Neural progenitor cell (in vitro differentiated cells): ENCODE measurements around the gene GUCY2D. TPM values are rescaled to one million over a fixed set of nuclear protein-coding genes. Genes with fewer than 3 reads are reported as not detected.
A peak's percentile ranks its signal among the peaks of the same experiment; 100 is the strongest.
"Not testable (repeated sequence)": the region's sequence is repeated elsewhere in the genome, so short reads cannot be mapped to it uniquely, and the experiment has no call there.

Experiments used
- DNase-seq: peaks from one replicate; pipeline ENCODE4 v3.0.0-alpha.2; 2016; ENCODE audit warnings: low spot score
- H2AFZ ChIP-seq: fragments of 200-600 bp; sonication (generic); replicated peaks from 2 replicates; pipeline ENCODE4 v1.6.1; 2016; ENCODE audit warnings: antibody characterized with exemption
- H3F3A ChIP-seq: fragments of 200-600 bp; sonication (generic); 2 replicates; pipeline ENCODE4 v1.6.1; 2016; ENCODE audit warnings: antibody characterized with exemption, low read depth
- H3K27ac ChIP-seq: fragments of 200-600 bp; sonication (generic); 2 replicates; pipeline ENCODE4 v1.5.1; 2016; ENCODE audit warnings: mild to moderate bottlenecking
- H3K27me3 ChIP-seq: fragments of 200-600 bp; sonication (generic); 2 replicates; pipeline ENCODE4 v1.6.1; 2016; ENCODE audit warnings: mild to moderate bottlenecking, moderate library complexity
- H3K36me3 ChIP-seq: fragments of 200-600 bp; sonication (generic); 2 replicates; pipeline ENCODE4 v1.5.1; 2016
- H3K4me1 ChIP-seq: fragments of 200-600 bp; sonication (generic); 2 replicates; pipeline ENCODE4 v1.6.1; 2016; ENCODE audit warnings: mixed run types
- H3K4me2 ChIP-seq: fragments of 200-600 bp; sonication (generic); 2 replicates; pipeline ENCODE4 v1.6.1; 2016
- H3K4me3 ChIP-seq: fragments of 200-600 bp; sonication (generic); 2 replicates; pipeline ENCODE4 v1.5.1; 2016
- H3K79me2 ChIP-seq: fragments of 200-600 bp; sonication (generic); 2 replicates; pipeline ENCODE4 v1.6.1; 2016; ENCODE audit warnings: low read depth
- H3K9ac ChIP-seq: fragments of 200-600 bp; sonication (generic); 2 replicates; pipeline ENCODE4 v1.6.1; 2016
- H3K9me3 ChIP-seq: fragments of 200-600 bp; sonication (generic); 2 replicates; pipeline ENCODE4 v1.5.1; 2016; ENCODE audit warnings: low read depth
- H4K20me1 ChIP-seq: fragments of 200-600 bp; sonication (generic); 2 replicates; pipeline ENCODE4 v1.6.1; 2016; ENCODE audit warnings: low read depth
- H3K27ac Mint-ChIP-seq: 3 replicates; pipeline ENCODE4 v1.8.0; 2021; ENCODE audit warnings: mixed read lengths
- H3K27me3 Mint-ChIP-seq: 2 replicates; pipeline ENCODE4 v1.8.0; 2022; ENCODE audit warnings: low read depth, mild to moderate bottlenecking, inconsistent platforms, moderate library complexity, mixed read lengths; ENCODE audit not compliant: insufficient read depth
- H3K36me3 Mint-ChIP-seq: 3 replicates; pipeline ENCODE4 v1.8.0; 2021; ENCODE audit warnings: mixed read lengths
- H3K4me1 Mint-ChIP-seq: 3 replicates; pipeline ENCODE4 v1.8.0; 2021; ENCODE audit warnings: mixed read lengths
- H3K4me3 Mint-ChIP-seq: 3 replicates; pipeline ENCODE4 v1.8.0; 2021; ENCODE audit warnings: mild to moderate bottlenecking, moderate library complexity, mixed read lengths
- H3K9me3 Mint-ChIP-seq: 3 replicates; pipeline ENCODE4 v1.8.0; 2020; ENCODE audit warnings: mixed read lengths
- EZH2 ChIP-seq: fragments of 200-600 bp; sonication (generic); IDR thresholded peaks from 2 replicates; pipeline ENCODE4 v1.6.1; 2017; ENCODE audit warnings: antibody characterized with exemption, mild to moderate bottlenecking, moderate library complexity
- EZH2phosphoT487 ChIP-seq: fragments of 200-600 bp; sonication (generic); IDR thresholded peaks from 2 replicates; pipeline ENCODE4 v1.6.1; 2017; ENCODE audit warnings: antibody characterized with exemption
- total RNA-seq: library from RNA; depleted of rRNA; stranded (reverse); fragments of >200 nt; gene quantifications from 2 replicates; pipeline ENCODE4 v1.2.3, GENCODE V29; 2015; ENCODE audit warnings: low replicate concordance
- TF ChIP-seq, protein P1 (sequence below): fragments of 200-600 bp; sonication (generic); IDR thresholded peaks from 2 replicates; pipeline ENCODE4 v1.5.1; 2017; ENCODE audit warnings: antibody characterized with exemption, mild to moderate bottlenecking

GUCY2D gene
- total RNA-seq, 1 donor from 2014 or later, result not detected

GRCh38 chr17:8059131-8059530 is 56.7 kb downstream of the GUCY2D start:
- H3K36me3 Mint-ChIP-seq, result no peaks in the 10 kb centered on the region
- no peaks in the 10 kb centered on the region for H3K36me3 ChIP-seq
- peaks cover 14% of the 10 kb centered on the region for H3K4me1 Mint-ChIP-seq
- H3K27ac ChIP-seq, result no peak overlapping the region
- peaks cover 21% of the 10 kb centered on the region for H3K4me1 ChIP-seq
- peaks cover 8% of the 10 kb centered on the region for H4K20me1 ChIP-seq
- H3K27ac Mint-ChIP-seq, result no peak overlapping the region
- H3K4me3 ChIP-seq, result no peak overlapping the region
- H3F3A ChIP-seq, result peaks cover 12% of the 10 kb centered on the region
- H3K27me3 Mint-ChIP-seq, result peaks cover 46% of the 10 kb centered on the region
- H3K27me3 ChIP-seq, result peaks cover 80% of the 10 kb centered on the region
- no peaks in the 10 kb centered on the region for H3K79me2 ChIP-seq
- H2AFZ ChIP-seq, result no peak overlapping the region
- no peak for TF ChIP-seq EZH2
- TF ChIP-seq, protein P1, sequence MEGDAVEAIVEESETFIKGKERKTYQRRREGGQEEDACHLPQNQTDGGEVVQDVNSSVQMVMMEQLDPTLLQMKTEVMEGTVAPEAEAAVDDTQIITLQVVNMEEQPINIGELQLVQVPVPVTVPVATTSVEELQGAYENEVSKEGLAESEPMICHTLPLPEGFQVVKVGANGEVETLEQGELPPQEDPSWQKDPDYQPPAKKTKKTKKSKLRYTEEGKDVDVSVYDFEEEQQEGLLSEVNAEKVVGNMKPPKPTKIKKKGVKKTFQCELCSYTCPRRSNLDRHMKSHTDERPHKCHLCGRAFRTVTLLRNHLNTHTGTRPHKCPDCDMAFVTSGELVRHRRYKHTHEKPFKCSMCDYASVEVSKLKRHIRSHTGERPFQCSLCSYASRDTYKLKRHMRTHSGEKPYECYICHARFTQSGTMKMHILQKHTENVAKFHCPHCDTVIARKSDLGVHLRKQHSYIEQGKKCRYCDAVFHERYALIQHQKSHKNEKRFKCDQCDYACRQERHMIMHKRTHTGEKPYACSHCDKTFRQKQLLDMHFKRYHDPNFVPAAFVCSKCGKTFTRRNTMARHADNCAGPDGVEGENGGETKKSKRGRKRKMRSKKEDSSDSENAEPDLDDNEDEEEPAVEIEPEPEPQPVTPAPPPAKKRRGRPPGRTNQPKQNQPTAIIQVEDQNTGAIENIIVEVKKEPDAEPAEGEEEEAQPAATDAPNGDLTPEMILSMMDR, result no peak
- TF ChIP-seq EZH2phosphoT487, result no peak
- H3K9ac ChIP-seq, result no peak overlapping the region
- no peak for DNase-seq
- no peak overlapping the region for H3K4me3 Mint-ChIP-seq
- H3K9me3 Mint-ChIP-seq, result no peaks in the 10 kb centered on the region
- H3K4me2 ChIP-seq, result no peak overlapping the region
- H3K9me3 ChIP-seq, result no peaks in the 10 kb centered on the region

- peaks cover 92% of the 10 kb centered on the region for H3K27me3 ChIP-seq
- no peak overlapping the region for H3K9ac ChIP-seq
- H3F3A ChIP-seq, result peaks cover 12% of the 10 kb centered on the region
- no peaks in the 10 kb centered on the region for H3K9me3 ChIP-seq
- no peak overlapping the region for H3K27ac ChIP-seq
- Mint-ChIP-seq H3K27me3 (peaks cover 54% of the 10 kb centered on the region), H3K36me3 (no peaks in the 10 kb centered on the region), H3K4me3 (no peak overlapping the region), H3K9me3 (no peaks in the 10 kb centered on the region), H3K4me1 (peaks cover 14% of the 10 kb centered on the region), H3K27ac (no peak overlapping the region)
- no peak overlapping the region for H3K4me2 ChIP-seq
- H4K20me1 ChIP-seq, result peaks cover 8% of the 10 kb centered on the region
- H3K36me3 ChIP-seq, result no peaks in the 10 kb centered on the region
- peak; percentile 90 for DNase-seq
- no peak overlapping the region for H2AFZ ChIP-seq
- H3K4me1 ChIP-seq, result peaks cover 21% of the 10 kb centered on the region
- H3K4me3 ChIP-seq, result no peak overlapping the region
- TF ChIP-seq, protein P1, result peak; percentile 77
- TF ChIP-seq EZH2 (no peak), EZH2phosphoT487 (peak; percentile 58)
- H3K79me2 ChIP-seq, result no peaks in the 10 kb centered on the region
Observed at GRCh38 chr17:8060274-8060673, 57.9 kb downstream of the GUCY2D start.

DNA sequence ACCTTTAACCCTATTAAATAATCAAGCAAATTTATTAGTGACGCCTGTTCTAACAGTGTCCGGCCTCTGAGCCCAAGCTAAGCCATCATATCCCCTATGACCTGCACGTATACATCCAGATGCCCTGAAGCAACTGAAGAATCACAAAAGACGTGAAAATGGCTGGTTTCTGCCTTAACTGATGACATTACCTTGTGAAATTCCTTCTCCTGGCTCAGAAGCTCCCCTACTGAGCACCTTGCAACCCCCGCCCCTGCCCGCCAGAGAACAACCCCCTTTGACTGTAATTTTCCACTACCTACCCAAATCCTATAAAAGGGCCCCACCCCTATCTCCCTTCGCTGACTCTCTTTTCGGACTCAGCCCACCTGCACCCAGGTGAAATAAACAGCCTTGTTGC is 59.4 kb downstream of the GUCY2D start:
- not testable (repeated sequence) for H3K27ac ChIP-seq, H3K36me3 ChIP-seq, H2AFZ ChIP-seq, H3K4me3 ChIP-seq, H3K4me2 ChIP-seq, H3K36me3 Mint-ChIP-seq, H3K79me2 ChIP-seq, H3K9me3 Mint-ChIP-seq, H3K27ac Mint-ChIP-seq, H3K9me3 ChIP-seq, H3K9ac ChIP-seq, DNase-seq, H4K20me1 ChIP-seq
- peaks cover 12% of the 10 kb centered on the region for H3F3A ChIP-seq
- Mint-ChIP-seq H3K4me1 (peaks cover 14% of the 10 kb centered on the region), H3K4me3 (peak overlapping the region; percentile 6), H3K27me3 (peaks cover 63% of the 10 kb centered on the region)
- H3K27me3 ChIP-seq, result peaks cover 96% of the 10 kb centered on the region
- peaks cover 21% of the 10 kb centered on the region for H3K4me1 ChIP-seq

DNA sequence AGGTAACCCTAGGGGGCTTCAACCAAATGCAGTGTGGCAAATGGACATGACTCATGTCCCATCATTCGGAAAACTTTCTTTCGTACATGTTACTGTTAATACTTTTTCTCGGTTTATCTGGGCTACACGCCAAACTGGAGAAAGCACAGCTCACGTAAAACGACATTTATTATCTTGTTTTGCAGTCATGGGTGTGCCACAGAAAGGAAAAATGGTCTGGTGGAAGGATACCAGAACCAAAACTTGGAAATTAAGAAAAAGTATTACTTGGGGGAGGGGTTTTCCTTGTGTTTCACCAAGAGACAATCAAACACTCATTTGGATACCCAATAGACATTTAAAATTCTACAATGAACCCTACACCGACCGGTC is 60.0 kb downstream of the GUCY2D start:
- H3K36me3 ChIP-seq, result no peaks in the 10 kb centered on the region
- peaks cover 94% of the 10 kb centered on the region for H3K27me3 ChIP-seq
- H3K4me1 ChIP-seq, result peaks cover 21% of the 10 kb centered on the region
- H3K79me2 ChIP-seq, result no peaks in the 10 kb centered on the region
- no peak for DNase-seq
- no peaks in the 10 kb centered on the region for H3K9me3 ChIP-seq
- TF ChIP-seq EZH2phosphoT487 (peak; percentile 24), EZH2 (no peak)
- no peak overlapping the region for H3K27ac Mint-ChIP-seq
- no peaks in the 10 kb centered on the region for H3K9me3 Mint-ChIP-seq
- peaks cover 12% of the 10 kb centered on the region for H3F3A ChIP-seq
- H3K27me3 Mint-ChIP-seq, result peaks cover 61% of the 10 kb centered on the region
- peak overlapping the region; percentile 65 for H3K4me2 ChIP-seq
- no peak overlapping the region for H3K27ac ChIP-seq
- no peak overlapping the region for H3K9ac ChIP-seq
- no peak overlapping the region for H2AFZ ChIP-seq
- H3K4me3 ChIP-seq, result peak overlapping the region; percentile 12
- H3K36me3 Mint-ChIP-seq, result no peaks in the 10 kb centered on the region
- no peak overlapping the region for H3K4me3 Mint-ChIP-seq
- H4K20me1 ChIP-seq, result peaks cover 8% of the 10 kb centered on the region
- peaks cover 12% of the 10 kb centered on the region for H3K4me1 Mint-ChIP-seq
